Activated CD4-positive, CD25-positive, alpha-beta regulatory T cell treated with anti-CD3 and anti-CD28 coated beads, Interleukin-2, amount 50 U/mL, for 24 hours (primary cell): Measurements from ENCODE around the gene LRRC3.
A peak's percentile ranks its signal among the peaks of the same experiment; 100 is the strongest.
"Not testable (repeated sequence)": the region's sequence is repeated elsewhere in the genome, so short reads cannot be mapped to it uniquely, and the experiment has no call there.

Experiments
- ATAC-seq, 2 donors: fragments of 150-1000 bp; cut with Tn5 transposase; one replicate each; pipeline ENCODE4 v1.10.0; 2021; ENCODE audit warnings: mild to moderate bottlenecking in 1 of 2, moderate library complexity in 1 of 2

LRRC3 gene, protein sequence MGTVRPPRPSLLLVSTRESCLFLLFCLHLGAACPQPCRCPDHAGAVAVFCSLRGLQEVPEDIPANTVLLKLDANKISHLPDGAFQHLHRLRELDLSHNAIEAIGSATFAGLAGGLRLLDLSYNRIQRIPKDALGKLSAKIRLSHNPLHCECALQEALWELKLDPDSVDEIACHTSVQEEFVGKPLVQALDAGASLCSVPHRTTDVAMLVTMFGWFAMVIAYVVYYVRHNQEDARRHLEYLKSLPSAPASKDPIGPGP

DNA sequence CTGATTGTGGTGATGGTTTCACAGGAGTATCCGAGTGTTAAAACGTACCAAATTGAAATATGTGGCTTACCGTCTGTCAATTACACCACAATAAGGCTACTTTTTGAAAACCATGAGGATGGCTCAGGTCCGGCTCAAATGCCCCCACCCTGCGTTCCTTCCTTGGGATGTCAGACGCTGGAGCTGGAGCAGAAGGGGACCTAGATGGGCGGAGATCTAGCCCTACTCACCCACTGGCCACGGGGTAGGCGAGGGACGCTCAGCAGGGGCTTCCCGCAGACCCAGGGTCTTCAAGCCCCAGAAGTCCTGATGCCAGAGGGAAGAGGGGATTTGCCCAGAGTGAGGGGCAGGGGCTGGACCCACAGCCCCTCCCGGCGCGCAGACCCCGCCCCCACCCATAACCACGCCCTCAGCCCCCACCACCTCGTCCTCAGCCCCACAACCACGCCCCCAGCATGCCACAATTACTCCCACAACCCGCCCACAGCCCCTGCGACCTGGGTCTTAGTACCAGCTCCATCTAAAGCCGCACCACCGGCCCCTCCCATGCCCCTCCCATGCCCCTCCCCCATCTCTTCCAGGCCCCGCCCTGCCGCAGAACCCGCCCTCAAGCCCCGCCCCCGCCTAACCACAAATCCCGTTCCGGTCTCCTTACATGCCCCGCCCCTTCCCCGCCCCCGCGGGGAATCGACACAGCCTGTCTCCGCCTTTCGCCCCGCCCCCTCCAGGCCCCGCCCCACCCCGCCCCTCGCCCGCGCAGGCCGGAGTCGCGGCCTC lies at the start of gene LRRC3:
Gene LRRC3, plus strand, starts transcription at position 764 of the 777 bp plus-strand sequence. CDS start 1,135 bp downstream, outside the sequence.
- peak; percentile 63 to 70 for ATAC-seq

DNA sequence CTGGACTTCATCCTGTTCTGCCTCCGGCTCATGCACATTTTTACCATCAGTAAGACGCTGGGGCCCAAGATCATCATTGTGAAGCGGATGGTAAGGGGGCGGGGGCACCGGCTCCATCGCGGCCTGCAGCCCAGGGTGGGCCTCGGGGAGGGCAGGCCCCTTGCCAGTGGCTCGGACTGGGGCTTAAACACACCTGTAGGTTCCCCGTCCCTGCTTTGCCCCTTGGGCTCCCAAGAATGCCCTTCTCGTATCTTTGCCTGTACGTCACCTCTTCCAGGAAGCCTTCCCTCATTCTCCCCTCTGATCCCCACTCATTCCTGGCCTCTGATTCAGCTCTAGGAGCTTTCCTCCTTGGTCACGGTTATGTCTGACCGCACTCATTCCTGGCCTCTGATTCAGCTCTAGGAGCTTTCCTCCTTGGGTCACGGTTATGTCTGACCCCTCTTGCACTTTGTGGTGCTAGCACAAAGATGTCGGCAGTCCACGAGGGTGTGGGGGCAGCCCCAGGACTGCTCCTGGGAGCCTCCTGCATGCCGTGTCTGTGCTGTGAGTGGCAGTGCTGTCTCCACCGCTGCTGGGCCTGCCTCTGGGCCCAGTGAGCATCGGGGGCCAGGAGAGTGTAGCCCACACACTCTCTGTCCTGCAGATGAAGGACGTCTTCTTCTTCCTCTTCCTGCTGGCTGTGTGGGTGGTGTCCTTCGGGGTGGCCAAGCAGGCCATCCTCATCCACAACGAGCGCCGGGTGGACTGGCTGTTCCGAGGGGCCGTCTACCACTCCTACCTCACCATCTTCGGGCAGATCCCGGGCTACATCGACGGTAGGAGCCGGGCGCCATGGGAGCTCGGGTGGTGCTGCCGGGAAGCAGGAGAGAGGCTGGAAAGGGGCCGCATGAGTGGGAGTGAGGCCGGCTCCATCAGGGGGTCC lies 49.1 kb upstream of the LRRC3 start:
- ATAC-seq, result no peak

DNA sequence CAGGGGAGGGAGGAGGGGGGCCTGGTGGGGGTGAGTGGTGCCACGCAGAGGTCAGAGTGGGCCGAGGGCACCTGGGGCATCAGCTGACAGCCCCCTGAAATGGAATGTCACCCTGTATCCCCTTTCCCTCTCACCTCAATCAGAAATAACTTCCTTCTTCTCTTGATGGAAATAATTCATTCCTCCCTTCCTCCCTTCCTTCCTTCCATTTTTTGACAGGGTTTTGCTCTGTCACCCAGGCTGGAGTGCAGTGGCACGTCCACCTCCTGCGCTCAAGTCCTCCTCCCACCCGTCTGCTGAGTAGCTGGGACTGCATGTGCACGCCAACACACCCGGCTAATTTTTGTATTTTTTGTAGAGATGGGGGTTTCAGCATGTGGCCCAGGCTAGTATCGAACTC lies 48.4 kb upstream of the LRRC3 start:
- peak in 1 of 2 donors; percentile 8 for ATAC-seq

DNA sequence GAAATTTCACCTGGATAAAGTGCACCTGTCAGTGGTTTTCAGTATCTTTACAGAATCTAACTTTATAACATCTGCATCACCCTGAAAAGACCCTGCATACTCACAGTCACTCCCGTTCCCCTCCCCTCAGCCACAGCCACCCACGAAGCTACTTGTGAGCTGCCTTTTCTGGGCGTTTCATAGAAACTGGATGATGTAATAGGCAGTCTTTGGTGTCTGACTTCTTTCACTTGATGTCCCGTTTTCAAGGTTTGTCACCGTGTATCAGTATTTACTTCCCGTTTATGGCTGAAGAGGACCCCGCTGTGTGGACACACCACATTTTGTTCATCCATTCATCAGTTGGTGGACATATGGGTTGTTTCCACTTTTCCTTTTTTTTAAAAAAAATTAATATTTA lies 47.8 kb upstream of the LRRC3 start:
- ATAC-seq, result peak; percentile 97

DNA sequence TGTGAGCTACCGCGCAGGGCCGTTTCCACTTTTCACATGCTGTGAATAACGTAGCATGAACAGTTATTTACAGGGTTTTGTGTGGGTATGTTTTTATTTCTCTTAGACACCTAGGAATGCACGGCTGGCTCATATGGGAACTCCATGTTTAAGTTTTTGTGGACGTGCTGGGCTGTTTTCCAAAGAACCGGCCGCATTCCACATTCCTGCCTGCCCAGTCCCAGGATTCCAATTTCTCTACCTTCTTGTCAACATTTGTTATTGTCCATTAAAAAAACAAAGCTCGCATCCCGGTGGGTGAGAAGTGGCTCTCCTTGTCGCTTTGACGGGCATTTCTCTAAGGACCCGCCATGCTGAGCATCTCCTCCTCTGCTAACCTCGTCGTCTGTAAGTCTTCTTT lies 47.1 kb upstream of the LRRC3 start:
- no peak for ATAC-seq

DNA sequence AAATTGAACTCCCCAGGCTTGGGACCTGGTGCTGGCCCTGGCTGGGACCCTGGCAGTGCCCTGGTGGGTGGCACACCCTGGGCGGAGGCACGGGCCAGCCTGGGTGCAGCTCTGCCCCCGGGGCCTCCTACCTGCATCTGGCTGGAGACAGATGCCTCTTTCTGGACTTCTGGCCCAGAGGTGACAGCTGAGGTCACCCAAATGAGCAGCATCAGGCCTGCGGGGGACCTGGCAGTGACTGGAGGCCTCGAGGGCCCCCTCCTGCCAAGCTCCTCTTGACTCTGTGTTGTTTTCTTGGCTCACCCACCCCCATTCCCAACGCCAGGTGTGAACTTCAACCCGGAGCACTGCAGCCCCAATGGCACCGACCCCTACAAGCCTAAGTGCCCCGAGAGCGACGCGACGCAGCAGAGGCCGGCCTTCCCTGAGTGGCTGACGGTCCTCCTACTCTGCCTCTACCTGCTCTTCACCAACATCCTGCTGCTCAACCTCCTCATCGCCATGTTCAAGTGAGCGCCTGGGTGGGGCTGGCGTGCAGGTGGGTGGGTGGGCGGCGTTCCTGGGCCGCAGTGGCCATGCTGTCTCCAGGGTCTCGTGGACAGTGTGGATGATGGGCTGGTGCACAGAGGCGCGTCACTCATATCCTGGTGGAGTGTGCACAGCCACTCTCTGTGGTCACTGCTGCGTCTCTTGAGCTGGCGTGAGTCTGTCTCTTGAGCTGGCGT lies 41.6 kb upstream of the LRRC3 start:
- ATAC-seq, result no peak

DNA sequence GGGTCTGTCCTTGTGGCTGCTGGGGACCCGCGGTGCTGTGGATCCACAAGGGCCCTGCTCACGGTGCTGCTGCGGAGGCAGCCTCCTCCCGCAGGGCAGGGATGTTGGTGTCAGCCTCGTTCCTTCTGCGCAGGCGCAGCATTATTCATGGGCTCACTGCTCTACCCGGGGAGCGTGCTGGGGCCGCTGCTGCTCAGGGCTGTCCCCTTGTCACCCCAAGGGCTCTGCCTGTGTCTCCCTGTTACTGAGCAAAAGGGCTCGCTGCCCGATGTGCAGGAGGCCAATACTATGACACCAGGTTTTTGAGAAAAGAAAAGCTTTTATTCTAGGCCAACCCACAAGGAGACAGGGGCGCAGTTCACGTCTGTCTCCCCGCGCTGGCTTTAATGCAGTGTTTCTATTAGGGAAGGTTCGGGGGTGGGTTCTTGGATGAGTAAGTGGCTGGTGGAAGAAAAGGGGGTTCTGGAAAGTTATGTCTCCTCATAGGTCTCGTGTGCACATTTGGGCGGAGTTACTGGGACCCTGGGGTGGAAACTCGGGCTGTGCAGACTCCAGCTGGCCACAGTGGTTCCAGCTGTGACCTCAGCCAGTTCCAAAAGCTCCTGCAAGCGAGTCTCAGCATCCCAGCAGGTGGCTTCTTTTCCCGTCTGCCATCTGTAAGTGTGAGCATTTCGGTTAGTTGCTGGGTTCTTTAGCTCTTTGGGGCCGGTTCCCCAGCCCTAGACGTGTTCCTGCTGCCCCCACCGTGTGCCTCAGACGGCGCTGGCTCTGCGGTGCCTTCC lies 40.8 kb upstream of the LRRC3 start:
- no peak for ATAC-seq

DNA sequence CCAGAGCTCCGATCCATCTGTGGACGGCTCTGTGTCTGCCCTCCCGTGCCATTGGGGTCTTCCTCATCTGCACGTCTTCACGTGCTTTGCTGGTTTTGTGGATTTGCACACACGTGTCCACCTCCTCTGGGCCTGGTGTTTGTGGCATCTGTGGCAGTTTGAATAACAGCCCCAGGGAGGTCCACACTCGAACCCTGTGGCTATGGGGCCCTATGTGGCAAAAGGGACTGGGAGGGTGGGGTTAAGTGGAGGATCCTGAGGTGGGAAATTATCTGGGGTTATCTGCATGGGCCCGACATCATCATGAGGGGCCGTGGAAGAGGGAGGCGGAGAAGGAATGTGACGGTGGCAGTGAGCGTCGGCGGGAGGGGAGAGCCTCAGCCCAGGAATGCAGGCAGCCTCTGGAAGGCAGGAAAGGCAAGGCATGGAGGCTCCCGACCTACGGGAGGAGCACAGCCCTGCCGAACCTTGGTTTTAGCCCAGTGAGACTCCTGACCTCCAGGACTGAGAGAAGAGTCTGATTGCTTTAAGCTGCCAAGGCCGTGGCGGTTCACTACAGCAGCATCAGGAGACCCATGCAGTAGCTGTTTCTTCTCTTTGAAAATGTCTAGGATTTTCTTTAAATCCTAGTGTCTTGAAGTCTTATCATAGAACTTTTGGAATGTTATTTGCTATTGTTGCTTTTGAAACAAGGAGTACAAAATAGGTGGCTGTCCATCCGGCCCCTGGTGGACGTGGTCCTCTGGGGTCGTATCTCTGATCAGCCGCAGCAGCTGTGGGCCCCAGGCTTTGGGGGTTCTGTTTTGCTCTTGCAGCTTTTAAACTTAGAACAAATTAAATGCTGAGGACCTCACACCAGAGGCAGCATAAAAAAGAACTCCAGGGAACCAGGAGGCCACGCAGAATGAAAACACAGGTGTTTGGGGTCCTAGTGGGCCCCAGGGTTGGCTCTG lies 40.0 kb upstream of the LRRC3 start:
- ATAC-seq, result no peak

DNA sequence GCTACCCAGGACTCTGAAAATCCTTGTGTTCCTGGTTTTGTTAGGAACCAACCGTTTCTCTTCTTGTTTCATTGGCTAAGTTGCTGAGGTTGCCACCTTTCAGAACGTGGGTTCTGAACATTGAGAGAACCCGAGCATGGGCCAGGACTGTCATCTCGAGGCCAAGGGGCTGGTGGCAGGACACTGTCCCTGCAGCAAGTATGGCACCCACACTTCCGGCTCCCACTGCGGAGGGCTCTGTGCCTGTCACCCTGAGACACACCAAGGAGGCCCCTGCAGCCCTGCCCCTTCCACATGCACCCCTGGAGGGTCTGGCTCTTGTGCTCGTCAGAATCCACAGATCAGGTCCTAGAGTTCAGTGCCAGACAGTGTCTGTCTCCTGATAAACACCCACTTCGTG lies 39.1 kb upstream of the LRRC3 start:
- ATAC-seq, result no peak

DNA sequence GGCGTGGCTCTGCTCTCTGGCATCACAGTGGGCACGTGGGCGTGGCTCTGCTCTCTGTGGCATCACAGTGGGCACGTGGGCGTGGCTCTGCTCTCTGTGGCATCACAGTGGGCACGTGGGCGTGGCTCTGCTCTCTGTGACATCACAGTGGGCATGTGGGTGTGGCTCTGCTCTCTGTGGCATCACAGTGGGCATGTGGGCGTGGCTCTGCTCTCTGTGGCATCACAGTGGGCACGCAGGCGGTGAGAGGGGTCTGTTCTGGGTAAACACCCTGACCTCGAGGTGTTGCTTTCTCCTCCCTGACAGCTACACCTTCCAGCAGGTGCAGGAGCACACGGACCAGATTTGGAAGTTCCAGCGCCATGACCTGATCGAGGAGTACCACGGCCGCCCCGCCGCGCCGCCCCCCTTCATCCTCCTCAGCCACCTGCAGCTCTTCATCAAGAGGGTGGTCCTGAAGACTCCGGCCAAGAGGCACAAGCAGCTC lies 37.6 kb upstream of the LRRC3 start:
- not testable (repeated sequence) for ATAC-seq

DNA sequence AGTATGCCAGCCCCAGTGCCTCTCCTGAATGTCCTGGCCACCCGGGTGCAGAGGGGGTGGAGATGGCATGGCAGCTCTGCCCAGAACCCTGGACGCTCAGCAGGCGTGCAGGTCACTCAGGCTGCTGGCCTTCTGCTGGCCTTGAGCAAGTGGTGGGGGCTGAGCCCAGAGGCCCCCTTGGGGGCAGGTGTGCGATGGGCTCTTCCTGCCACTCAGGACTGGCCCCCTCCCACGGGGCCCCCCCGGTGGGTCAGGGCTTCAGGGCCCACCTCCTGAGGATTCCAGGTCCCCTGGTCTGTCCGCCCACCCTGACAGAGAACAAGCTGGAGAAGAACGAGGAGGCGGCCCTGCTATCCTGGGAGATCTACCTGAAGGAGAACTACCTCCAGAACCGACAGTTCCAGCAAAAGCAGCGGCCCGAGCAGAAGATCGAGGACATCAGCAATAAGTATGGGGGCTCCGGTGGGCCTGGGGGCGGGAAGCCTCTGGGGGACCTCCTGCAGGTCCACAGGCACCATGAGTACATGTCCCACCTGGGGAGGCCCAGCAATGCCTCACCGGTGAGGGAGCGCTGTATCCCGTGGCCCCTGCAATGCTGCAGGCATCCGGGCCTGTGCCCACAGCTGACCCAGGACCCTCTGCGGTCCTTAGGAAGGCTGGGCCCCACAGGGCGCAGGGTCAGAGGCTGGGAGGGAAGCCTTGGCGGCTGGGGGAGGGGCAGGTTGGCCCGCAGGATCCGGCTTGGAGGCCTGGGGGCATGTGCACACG lies 37.0 kb upstream of the LRRC3 start:
- no peak for ATAC-seq

DNA sequence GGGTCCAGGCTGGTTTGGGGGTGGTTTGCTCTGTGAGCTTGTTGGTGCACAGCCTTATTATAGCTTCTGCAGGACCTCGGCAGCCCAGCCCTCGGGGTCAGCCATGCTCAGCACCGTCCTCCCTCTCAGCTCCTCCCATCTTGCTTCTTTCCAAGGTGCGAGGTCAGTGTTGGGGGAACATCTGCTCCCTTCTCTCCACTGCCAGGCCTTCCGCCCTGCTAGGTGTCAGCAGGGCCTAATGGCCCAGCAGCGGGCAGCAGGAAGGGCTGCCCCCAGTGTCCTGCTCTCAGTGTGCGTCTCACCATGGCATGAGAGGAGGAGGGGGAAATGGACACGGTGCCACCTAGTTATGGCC lies 36.5 kb upstream of the LRRC3 start:
- no peak for ATAC-seq

DNA sequence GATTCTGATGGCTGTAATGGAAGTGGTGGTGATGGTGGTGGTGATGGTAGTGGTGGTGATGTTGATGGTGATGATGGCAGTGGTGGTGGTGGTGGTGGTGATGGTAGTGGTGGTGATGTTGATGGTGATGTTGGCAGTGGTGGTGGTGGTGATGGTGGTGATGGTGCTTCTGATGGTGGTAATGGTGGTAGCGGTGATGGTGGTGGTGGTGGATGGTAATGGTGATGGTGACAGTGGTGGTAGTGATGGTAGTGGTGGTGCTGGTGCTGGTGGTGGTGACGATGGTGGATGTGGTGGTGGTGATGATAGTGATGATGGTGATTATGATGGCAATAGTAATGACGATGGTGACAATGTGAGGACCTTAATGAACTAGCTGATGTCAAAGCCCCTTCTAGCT lies 35.6 kb upstream of the LRRC3 start:
- no peak for ATAC-seq

DNA sequence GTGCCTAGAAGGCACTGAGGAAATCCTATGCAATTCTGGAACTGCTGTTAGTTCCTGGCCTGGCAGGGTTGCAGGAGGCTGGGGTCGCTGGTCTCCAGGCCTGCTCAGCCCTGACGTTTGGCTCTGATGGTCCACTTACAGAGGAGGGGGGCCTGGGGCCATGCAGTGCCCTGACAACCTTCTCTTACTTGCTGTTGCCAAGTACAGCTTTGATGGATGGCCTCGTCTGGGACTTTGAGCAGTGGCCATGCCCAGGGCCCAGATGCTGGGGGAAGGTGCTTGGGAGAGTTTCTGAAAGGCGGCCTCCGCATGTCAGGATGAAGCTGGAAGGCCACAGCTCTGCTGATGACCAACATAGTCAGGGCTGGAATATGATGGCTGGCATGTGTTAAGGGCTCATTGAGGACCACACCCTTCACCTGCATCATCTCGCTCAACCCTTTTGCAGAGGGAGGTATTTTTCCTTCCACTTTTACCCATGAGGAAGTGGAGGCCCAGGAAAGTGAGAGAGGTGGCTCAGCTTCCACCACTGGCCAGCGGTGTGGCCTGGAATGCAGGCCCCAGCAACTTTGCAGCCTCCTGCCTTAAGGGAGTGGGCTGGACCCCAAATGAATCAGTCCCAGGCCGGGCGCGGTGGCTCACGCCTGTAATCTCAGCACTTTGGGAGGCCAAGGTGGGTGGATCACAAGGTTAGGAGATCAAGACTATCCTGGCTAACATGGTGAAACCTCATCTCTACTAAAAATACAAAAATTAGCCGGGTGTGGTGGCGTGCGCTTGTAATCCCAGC lies 34.7 kb upstream of the LRRC3 start:
- ATAC-seq, result no peak

DNA sequence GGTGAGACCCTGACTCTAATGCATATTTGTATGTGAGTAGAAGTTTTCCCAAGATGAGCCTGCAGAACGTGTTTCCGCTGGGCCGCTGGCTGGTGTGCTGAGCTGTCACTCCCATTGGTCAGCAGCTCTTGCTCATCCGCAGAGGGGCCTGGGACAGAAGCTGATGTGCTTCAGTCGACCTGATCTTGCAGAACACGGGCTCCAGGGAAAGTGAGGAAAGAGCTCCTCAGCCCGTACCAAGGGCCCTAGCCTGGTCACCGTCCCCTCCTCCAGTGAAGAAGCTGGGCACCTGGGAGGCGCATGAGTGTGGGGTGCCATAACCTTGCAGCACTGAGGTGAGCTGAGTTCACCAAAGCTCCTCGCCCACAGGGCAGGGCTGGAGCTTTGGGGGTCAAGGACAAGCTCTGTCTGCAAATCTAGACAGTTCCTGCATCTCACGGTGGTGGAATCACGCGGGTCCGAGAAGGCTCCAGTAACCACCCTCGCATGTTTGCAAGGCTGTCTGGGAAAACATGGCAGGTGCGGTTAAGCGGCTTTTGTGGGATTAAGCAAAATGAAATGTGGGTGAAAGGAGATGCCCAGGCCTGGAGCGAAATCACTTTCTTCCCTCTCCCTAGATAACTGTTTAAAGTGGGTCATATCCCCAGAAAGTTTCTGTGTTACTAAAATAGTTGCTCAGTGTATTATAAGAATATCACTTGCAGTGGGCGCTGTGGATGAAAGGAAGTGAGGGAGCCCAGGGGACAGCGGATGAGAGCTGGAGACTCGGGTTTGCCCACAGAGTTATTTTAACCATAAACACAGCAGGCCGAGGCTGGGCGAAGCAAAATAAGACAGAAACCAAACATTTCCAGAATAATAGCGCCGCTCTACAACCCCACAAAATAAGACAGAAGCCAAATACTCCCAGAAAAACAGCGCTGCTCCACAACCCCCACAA lies 33.1 kb upstream of the LRRC3 start:
- no peak for ATAC-seq

DNA sequence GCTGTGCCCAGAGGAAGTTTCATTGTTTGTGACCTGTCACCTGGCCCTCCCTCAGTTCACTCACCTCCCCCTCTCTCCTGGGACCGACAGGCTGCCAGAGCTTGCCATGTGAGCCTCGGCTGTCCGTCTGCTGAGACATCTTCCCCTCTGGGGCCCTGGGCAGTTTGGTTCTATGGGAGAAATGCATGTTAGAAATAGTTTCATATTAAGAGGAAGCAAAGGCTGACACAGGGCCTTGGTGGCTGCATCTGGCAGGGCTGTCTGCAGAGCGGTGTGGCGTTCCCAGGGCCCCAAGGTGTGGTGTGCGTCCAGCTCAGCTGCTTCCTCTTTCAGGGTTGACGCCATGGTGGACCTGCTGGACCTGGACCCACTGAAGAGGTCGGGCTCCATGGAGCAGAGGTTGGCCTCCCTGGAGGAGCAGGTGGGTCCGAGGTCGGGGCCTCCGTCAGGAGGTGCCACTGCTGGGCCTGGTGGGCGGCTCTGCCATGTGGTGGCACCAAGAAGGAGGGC lies 31.9 kb upstream of the LRRC3 start:
- no peak for ATAC-seq

DNA sequence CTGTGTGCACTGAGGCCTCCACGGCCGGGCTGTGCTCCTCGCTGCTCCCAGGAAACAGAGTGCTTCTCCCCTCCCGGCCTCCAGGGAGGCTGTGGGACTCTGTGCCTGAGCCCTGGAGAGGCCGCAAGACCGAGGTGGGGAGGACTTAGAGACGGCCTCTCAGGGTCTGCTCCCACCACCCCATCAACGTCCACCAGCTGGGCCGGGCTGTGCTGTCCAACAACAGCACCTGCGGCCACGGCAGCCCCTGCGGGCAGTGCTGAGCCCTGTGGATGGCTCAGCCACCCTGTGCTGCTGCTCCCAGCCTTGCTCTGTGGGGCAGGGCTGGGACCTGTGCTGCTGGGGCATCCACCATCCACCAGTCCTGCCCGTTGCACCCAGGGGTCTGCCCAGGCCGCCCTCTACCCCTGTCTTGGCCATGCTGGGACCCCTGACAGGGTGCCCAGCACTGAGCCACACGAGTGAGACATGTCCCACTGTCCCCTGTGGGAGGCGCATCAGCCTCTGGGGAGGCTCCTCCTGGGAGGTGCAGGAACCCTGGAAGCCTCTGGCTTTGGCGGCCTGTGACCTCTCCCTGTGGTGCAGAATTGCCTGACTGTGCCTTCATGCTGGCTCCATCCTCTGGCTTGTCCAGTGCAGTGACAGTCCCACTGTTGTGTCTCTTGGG lies 31.2 kb upstream of the LRRC3 start:
- ATAC-seq, result no peak
